HG03432 (cell line): ENCODE measurements around the gene SMIM15.

Experiments used
- ATAC-seq: cut with Tn5 transposase; IDR thresholded peaks from one replicate; pipeline ENCODE4 v1.9.1; 2021; ENCODE audit warnings: mild to moderate bottlenecking, moderate library complexity; ENCODE audit not compliant: unreplicated experiment

Gene SMIM15

DNA sequence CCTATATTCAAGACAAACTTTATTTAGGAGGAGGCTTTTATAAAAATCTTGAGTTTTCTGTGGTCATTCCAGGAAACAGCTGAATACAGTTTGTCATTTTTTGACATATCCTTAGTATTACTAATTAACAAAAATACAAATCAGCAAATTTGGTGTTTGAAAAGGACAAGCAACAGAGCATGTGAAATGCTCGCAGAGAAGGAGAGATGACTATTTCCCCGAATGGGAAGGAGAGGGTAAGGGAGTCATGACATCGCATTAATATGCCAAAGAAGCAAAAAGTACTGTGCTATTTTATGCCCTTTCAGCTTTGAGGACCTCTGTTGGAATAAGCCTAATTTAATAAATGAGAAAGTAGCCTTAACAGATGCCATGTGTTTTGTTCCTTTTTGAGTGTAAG, 1.8 kb downstream of the SMIM15 start:
- no peak for ATAC-seq

- ATAC-seq, result no peak
Measured at GRCh38 chr5:61159836-61160235, 2.4 kb downstream of the SMIM15 start.

- no peak for ATAC-seq
Measured at GRCh38 chr5:61159070-61159469, 3.2 kb downstream of the SMIM15 start.

DNA sequence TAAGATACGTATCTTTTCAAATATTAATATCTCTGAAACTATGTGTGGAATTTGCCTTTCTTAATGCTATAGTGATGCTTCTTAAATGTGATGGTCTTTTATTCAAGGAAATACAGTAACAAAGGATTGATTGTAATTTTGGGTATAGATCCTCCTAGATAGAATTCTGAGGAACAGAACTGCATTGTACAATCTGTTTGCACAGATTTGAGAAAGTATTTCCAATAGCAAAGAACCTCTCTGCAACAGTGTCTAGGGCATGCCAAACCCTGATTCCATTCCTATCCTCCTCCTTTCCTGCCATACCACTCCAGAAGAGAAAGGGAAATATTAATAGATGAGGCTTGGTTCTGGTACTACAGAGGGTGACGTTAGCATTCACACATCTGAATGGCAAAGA, 10.4 kb downstream of the SMIM15 start:
- ATAC-seq, result no peak

- no peak for ATAC-seq
Measured at GRCh38 chr5:61148515-61148914, 13.8 kb downstream of the SMIM15 start.

DNA sequence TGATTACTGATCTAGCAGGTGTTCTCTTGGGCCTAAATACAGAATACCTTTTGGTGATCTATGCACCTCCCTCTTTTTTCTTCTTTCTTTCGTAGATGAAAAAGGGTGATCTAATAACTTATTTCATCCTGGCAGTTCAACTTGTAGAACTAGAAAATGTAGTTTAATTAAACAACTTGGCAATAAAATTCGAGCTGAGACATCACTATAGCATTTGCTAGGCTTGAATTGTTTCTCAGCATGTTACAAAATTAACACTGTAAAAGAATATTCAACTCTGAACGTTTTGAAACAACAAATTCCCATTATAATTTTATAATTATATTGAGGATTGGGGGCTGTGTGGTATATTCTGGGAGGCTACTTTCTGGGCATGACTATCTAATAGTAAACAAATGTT, 19.5 kb downstream of the SMIM15 start:
- no peak for ATAC-seq

DNA sequence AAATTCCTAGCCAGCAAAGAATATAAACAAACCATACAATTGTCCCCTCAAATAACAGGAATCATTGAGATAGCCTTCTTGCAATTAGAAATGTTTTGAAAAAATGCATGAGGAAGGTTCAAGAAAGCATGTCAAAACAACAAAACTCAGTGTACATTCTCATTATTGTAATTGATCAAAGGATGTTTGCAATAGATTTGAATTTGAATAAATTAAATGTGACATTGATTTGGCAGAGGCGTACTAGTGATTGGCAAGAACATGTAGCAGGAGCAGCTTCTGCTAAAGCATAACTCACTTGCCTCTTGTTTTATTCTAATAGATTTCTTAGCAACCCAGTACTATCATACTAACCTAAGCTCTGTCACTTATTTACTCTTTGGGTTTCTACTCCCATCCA, 19.9 kb downstream of the SMIM15 start:
- no peak for ATAC-seq

- ATAC-seq, result no peak
Measured at GRCh38 chr5:61141801-61142200, 20.5 kb downstream of the SMIM15 start.

DNA sequence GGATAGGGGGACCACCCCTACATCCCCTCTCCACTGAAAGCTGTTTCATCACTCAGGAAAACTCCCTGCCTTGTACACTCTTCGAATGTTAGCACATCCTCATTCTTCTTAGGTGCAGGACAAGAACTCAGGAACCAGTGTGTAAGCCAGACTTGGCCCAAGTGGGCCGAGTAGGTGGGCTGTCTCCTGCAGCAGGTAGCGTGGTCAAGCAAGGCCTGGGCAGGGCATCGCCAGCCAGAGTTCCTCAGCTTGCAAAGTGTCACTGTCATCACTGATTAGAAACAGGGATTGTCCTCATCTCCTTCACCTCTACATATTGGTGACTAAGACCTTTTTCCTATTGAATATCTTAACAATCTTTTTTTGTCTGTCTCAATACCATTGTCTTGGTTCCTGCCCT, 22.3 kb downstream of the SMIM15 start:
- no peak for ATAC-seq

GRCh38 chr5:61139094-61139873, 23.0 kb downstream of the SMIM15 start:
- ATAC-seq, result no peak

- ATAC-seq, result no peak
Measured at GRCh38 chr5:61137835-61138234, 24.4 kb downstream of the SMIM15 start.

- no peak for ATAC-seq
Measured at GRCh38 chr5:61132559-61132958, 29.7 kb downstream of the SMIM15 start.

DNA sequence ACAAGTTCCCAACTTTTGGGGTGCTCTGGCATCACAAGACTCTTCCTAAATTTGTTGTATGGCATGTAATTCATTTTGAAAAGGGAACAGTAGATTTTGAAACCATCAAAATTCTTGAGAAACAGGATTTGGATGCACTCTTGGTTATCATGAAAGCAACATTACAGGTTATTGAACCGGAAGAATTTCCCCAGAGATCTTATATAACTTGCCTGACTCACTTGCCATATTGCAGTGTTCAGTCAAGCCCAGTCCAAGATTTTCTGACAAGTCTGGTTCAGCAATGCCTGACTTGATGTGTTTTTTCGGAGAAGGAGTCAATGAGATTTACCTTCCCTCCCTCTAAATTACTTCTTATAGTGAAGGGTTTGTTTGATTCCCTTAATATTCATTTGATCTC, 32.0 kb downstream of the SMIM15 start:
- no peak for ATAC-seq

DNA sequence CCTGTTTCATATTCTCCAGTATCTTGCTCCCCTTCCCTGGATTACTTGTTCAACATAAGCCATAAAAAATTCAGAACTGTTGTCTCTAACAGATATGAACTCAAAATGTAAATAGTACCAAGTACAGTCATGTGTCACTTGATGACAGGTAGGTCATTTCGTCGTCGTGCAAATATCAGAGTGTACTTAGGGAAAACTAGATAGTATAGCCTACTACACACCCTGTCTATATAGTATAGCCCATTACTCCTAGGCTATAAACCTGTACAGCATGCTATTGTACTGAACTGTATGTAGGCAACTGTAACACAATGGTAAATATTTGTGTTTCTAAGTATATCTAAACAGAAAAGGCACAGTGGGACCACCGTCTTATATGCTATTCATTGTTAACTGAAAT, 39.1 kb downstream of the SMIM15 start:
- ATAC-seq, result no peak

- ATAC-seq, result no peak
Measured at GRCh38 chr5:61120534-61120933, 41.7 kb downstream of the SMIM15 start.

DNA sequence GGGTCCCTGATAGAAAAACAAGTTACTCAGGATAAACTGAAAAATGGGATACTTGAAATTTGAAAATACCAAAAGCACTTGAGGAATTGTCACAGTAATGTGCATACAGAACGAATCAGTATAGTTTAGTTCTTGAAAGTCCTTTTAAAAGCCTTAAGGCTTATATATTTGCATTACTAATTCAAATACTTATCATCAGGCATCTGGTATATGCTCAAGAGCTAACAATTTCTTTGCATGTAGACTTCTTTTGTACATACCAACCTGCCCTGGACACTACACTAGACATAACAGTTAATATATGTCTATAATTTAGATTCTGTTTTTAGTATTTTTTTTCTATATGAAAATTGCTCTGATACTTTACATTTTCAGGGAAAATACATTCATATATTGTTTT, 43.2 kb downstream of the SMIM15 start:
- ATAC-seq, result no peak

DNA sequence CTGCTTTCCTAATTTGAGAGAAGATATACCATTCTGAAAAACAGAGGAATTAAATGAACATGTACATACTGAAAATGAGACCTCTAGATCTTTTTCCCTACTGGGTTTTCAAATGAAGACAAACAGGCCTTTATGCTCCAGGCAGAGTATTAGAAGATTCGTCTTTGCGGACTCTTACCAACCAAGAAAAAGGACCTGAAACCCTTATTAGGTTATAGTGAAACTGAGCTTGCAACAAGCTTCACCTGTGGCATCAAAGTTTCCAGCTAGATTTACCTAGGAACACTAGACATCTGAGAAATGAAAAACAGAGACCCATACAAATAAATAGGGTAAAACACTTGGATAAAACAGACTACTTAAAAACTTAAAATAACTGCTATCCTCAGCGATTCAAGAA, 46.3 kb downstream of the SMIM15 start:
- no peak for ATAC-seq

- ATAC-seq, result no peak
Measured at GRCh38 chr5:61114441-61114840, 47.8 kb downstream of the SMIM15 start.
